HG03175 (cell line): Measurements from ENCODE around the gene SYNJ2.

Experiments
- ATAC-seq: cut with Tn5 transposase; IDR thresholded peaks from one replicate; pipeline ENCODE4 v1.9.1; 2021; ENCODE audit warnings: mild to moderate bottlenecking, moderate library complexity; ENCODE audit not compliant: unreplicated experiment

Gene SYNJ2

DNA sequence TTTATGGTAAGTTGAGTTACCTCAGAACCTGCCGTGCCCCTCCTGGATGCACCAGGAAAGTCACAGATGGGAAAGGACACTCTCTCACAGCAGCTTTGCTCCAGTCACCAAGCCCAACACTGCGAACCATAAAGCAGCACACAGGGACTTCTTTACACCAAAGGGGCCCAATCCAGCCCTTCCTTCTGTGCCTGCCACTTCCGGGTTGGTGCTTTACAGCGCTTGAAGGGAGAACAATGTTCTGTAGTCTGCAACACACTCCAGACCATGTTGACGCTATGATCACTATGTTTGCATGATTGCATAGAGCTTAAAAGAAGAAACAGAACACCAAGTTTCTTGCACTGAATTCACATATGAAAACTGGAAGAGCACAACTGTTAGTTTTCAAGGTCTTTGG, 129.3 kb downstream of the SYNJ2 start:
- ATAC-seq = no peak

DNA sequence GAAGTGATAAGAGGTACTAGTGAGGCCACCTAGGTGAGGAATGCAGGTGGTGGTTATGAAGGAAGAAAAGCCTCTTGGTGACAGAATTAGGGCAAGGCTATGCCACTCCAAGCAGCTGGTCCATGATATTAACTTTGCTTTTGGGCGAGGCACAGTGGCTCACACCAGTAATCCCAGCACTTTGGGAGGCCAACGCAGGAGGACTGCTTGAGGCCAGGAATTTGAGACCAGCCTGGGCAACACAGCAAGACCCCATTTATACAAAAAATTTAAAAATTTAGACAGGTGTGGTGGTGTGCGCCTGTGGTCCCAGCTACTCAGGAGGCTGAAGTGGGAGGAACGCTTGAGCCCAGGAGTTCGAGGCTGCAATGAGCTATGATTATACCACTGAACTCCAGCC, 130.3 kb downstream of the SYNJ2 start:
- no peak for ATAC-seq

DNA sequence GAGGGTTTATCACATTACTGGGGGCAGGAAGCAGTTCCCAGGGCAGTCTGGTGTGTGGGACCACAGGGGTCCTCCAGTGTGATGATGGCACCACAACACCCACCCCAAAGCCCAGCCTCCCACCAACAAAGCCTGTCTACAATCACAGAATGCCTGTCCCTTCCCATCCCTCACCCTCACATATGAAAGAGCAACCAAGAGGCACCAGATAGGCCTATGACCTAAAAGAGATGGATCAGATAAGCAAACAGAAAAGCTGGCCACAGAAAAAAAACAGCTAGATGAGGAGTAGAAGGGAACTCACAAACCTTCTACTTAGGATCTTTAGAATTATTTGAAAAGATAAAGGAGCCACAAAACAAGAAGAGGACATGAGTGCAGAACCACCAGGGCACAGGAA, 132.1 kb downstream of the SYNJ2 start:
- no peak for ATAC-seq

DNA sequence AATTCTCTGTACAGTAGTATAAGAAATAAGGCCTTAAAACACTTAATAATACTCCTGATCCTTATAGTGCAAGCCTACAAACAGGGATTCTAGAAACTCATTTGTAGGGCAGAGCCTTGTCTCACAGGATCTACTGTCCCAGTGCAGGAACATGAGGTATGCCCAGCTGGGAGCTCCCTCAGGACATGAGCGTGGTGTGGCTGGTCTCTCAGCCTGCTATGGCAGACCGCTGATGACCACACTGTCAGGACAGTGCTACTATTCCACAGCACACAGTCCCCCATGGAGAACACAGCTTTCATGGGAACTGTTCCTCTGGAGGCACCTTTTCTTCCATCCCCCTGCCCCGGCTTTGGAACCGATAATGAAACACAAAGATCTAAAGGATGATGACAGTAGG, 133.4 kb downstream of the SYNJ2 start:
- ATAC-seq = no peak

DNA sequence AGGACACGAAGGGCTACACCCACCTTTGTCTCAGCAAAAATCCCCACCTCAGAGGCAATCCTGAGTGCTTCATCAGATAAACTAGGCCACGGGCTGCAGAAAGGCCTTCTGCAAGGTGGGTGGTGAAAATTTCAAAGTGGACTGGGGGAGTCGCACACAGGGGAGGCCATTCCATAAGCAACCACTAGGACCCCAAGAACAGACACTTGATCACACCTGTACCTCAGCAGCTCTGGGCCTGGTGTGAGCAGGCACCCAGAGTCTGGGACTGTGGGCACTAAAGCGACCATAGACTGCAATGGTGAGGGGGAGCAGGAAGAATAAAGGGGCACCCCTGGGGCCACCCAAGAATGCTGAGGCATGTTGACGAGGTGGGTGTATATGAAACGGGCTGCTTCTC, 133.8 kb downstream of the SYNJ2 start:
- ATAC-seq = no peak

DNA sequence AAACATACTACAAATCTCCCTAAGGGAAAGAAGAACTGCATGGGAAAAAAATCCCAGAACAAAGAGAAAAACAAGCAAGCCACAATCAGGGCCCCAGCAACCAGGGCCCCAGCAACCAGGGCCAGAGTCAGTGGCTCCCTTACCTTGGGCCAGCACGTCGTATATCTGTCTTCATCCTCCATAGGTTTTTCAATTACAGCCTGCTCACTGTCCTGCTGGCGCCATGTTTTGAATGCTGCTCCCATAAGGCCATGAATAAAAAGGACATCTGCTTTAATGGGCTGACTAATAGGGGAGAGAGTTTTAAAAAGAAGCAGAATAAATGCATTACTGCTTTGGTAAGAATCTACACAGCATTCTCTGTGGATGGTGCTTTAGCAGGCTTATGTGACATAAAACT, 137.2 kb downstream of the SYNJ2 start:
- no peak for ATAC-seq

DNA sequence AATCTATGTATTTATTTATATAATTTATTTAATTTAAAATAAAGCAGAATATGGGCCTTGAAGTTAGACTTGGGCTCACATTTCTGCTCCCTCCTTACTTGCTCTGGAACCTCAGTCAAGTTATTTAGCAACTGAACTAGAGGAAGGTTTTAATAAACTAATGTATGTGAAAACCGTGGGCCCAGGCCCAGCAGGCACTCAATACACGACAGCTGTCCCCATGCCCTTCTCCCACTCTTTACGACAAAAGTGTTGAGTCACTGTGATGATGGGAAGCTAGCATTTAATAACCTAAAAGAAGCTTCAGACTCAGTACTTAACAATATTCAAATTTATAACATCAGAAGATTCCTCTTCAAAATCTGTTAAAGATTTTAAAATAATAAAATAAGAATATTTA, 139.7 kb downstream of the SYNJ2 start:
- no peak for ATAC-seq

DNA sequence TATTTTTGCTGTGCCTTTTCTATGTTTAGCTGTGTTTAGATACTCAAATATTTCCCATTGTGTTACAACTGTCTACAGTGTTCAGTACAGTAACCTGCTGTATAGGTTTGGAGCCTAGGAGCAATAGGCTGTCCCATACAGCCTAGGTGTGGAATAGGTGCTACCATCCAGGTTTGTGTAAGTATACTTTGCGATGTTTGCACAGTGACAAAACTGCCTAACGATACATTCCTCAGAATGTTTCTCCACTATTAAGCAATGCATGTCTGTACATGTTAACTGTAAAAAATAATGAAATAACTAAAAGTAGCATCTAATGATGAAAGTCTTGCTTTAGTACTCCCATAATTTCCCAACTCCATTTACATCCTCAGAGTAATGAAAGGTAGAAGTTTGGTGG, 140.4 kb downstream of the SYNJ2 start:
- ATAC-seq = no peak

DNA sequence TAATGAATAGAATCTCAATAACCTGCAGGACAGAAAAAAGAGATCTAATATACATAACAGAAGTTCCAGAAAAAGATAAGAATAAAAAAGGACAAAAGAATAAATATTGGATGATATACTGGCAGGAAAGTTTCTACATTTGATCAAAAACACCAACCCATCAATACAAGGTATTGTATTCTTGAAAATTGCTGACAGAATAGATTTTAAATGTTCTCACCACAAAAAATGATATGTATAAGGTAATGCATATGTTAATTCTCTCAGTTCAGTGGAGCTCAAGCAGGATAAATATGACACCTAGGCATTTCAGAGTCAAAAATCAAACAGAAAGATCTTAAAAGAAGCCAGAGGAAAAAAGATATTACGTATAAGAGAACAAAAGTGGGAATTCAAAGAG, 142.6 kb downstream of the SYNJ2 start:
- ATAC-seq = no peak

DNA sequence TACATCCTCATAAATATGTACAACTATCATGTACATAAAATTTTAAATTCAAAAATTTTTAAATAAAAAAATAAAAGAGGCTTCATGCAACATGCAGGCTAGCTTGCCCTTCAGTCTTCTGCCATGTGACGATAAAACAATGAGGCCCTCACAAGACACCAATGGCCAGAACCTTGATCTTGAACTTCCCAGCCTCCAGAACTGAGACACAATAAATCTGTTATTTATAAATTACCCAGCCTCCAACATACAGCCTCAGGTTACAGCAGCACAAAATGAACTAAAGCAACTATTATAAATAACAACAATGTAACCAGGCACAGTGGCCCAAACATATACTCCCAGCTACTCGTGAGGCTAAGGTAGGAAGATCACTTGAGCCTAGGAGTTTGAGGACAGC, 143.6 kb downstream of the SYNJ2 start:
- no peak for ATAC-seq

DNA sequence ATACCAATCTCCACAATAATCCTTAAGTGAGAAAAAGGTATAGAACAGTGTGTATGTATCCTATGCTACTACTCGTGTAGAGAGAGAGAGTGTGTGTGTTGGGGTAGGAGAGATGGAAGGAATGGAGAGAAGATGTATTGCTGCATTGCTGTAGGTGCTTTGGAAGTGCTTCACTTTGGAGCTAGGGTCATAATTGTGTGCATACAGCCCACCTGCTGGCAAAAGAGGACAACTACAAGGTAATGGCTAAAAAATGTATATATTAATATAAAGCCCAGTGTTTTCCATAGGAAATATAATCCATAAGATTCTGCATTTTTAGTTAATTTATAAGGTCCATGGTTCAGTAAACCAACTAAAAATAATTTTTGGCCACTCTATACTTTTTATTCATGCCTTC, 150.3 kb downstream of the SYNJ2 start:
- ATAC-seq = no peak

DNA sequence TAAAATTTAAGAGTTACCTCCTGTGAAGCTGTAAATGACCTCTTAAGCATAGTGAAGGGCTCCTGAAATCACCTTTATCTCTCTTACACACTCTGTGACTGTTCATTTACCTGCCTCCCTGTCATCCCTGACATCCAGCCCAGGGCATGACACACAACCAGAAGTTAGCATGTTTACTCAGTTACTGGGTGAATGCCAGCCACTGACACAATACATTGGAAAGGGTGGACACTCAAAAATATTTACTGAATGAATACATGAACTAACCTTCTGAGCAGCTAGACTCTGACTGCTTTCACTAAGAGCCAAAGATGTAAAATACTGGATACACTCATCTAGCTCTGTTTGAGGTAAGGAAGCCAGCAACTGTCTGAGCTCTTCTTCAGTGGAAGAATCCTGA, 161.1 kb downstream of the SYNJ2 start:
- ATAC-seq = no peak

DNA sequence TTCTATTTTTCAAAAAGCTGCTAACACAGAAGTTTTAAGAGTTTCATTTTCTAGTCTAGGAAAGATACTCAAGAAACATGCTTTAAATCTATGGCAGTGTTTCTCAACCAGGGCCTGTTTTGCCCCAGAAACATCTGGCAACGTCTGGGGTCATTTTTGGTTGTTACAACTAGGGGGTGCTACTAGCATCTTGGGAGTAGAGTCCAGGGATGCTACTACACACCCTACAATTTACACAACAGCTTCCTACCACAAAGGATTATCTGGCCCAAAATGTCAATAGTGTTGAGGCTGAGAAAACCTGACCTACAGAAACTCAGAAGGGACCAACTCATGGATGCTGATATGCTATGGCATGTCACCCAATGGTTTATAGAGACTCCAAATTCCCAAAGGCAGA, 162.0 kb downstream of the SYNJ2 start:
- ATAC-seq = no peak
